GM19025 (cell line): ENCODE measurements around the gene EVC2.
"Not testable (repeated sequence)": the region's sequence is repeated elsewhere in the genome, so short reads cannot be mapped to it uniquely, and the experiment has no call there.

Experiments used
- ATAC-seq: cut with Tn5 transposase; IDR thresholded peaks from one replicate; pipeline ENCODE4 v1.9.1; 2021; ENCODE audit warnings: mild to moderate bottlenecking, low read depth, moderate library complexity; ENCODE audit not compliant: unreplicated experiment

EVC2 gene

DNA sequence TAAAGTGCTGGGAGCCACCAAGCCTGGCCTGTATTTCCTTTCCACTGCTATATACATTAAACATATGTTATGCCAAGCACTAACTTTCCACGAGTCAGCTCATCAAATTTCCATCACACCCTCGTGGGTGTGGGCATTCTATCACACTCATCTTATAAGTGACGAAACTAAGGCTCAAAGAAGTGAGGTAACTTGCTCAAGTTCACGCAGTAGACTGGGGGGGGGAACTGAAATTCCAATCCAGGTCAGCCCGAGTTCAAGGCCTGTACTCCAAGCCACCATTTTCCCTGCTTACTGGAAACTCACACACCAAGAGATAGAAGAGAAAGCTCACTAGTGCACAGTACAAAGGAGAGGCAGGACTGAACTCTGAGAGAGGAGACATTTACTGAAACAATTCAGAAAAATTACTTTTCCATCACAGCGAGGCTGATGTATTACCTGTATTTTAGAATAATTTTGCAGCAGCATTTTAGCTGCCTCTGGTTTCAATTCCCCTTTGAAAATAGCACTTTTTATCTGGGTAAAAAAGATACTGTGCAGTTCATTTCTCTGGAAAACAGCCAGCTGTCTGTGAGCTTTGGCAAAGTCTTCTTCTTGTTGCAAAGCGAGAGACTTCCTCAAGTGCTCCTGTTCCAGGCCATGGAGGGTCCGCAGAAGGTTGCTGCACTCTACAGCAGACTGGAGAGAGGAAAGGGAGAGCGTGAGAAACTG, 76.8 kb downstream of the EVC2 start:
- ATAC-seq, result no peak

DNA sequence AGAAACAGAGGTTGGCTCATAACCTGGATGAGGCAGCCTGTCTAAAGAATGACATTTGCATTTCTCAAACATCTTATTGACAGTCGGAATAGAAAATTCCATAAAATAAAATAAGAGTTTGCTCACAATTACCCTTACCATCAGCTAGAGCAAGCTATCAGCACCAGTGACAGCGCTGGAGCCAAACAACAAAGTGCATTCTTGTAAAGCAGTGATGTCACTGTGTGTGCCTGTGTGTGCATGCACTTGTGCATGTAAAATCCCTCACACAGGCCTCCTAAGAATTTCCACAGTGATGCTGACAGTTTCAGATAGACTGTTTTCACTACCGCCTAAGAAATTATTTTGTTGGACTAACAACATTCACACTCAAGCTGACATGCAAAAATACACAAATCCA, 77.6 kb downstream of the EVC2 start:
- no peak for ATAC-seq

DNA sequence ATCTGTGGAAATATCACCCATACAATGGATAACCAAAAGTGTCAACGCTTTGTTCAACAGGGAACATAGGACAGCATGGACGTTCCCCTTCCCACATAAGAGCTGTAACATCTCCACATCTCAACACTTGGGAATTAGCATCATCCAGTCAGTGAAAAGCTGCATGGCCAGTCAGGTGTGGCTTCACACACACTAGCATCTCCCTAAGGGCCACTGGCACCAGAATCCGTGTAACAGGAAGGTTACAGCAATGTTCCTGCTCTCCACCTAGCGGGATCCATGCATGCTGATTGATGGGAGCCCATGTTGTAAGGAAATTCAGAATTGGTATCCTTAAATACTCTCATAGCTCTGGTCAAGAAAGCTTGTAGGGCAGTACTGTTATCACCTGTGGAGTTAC, 78.8 kb downstream of the EVC2 start:
- no peak for ATAC-seq

DNA sequence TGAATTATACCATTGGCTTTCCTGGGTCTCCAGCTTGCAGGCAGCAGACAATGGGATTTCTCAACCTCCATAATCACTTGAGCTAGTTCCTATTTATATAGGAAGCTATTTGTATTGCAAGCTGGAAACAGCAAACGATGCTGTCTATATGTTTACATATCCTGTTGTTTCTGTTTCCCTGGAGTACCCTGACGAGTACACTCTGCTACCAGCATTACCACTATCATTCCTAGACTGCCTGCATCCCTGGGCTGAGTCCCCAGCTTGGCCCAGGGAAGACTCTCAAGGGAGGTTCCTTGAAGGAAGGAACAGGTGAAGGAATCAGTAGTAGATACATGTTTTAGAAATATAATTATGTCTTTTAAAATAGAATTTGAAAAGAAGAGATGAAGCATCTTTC, 81.4 kb downstream of the EVC2 start:
- no peak for ATAC-seq

DNA sequence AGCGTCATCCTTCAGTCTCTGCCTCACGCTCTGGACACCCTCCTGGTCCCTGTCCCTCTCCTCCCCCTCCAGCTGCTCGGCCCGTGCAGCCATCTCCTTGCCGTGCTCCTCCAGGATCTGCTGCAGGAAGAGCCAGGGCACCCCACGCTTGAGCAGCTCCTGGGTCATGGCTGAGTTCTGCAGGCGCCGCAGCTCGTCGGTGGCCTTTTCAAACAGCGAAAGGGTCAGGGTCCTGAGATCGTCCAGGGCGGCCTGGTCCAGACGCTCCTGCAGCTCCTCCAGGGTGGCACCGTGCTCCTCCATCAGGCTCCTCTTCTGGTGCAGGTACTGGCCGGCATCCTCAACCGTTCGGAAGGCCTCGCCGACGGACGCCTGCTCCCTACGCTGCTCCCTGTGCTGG, 85.8 kb downstream of the EVC2 start:
- ATAC-seq, result no peak

DNA sequence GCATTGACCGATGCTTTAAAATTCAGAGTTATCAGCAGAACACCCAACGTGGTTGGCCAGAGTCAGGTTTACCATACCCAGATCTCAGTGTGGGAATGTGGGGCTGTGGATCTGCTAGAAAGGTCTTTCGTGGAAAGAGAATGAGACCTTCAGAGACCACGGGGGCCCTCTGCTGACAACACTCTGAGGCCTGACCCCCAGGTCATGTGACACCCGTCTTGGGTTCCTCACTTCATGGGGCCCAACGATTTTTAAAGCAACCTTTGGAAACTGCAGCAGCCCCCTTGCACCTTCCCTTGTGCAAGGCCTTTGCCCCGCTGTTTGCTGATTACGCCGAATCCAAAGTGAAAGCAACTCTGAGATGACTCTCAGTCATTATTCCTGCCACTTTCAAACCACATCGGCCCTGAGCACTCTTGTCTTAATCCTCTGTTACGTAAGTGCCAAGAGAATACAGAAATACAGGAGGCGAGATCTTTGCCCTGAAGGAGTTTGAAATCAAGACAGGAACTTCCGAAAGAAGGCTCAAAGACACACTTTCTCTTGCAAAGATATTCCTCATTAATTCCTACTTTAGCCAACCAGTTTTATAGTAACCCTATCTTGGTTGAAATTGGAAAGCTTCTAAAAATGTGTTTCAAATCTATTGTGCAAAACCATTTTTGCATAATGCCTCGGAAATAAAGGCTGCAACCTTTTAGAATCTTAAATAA, 88.3 kb downstream of the EVC2 start:
- no peak for ATAC-seq

DNA sequence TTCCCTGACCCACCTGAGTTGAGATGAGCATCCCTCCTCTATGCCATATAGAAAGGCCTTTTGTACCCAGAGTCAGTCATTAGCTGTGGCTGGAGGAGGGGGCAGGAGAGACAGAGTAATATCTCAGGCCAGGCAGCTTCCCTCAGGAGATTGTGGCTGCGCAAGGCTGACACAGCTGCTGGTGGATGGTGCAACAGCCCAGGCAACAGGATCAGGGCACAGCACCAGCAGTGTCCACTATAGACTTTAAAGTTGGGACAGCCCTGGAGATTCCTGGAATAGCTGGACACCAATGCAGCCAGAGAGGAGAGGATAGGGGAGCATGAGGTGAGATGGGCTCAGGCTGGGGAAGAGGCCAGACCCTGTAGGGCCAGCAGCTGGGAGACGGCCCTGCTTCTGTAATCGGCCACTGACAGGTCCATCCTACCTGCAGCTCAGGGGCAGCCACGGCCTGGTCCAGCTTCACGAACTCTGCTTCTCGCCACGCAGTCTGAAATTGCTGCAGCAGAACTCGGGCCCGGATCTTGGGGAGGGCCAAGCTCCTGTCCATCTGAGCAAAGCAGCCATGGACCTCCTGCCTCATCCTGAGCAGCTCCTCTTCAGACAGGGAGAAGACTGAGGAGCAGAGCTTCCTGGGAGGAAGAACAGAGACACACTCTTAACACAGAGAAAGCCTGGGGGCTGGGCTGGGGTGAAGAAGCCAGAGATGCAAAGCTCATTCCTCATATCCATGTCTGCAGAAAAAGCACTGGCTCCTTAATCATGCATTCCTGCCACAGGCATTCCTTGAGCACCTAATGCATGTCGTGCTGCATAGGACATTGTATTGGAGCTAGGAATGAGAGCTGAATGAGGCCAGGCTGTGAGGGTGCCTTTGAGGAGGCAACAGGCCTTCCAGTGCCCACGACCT, 90.1 kb downstream of the EVC2 start:
- ATAC-seq, result no peak

DNA sequence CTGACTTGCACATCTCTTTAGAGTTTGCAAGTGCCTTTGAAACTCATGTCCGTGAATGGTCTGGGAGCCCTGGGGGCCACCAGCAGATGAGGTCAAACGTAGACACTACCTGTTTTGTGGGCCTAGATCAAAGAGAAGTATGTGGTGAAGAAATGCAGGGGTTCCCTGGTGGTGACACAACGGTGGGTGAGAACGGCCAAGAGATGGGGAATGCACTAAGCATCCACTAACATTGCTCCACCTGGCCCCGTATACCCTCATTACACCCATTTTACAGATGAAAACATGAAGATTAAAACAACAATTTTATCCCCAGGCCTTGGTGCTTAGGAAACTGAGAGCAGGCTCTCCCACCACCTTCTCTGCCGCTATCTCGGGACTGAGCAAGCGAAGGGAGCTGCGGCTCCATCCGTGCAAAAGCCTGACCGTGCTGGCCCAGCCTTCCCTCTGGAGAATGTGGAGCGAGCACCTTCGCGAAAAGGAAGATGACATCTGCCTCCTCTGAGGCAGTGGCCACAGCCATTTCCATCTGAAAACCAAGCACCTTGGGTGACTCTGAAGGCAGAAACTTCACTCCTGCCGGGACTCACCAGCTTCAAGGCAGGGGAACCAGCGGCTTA, 91.9 kb downstream of the EVC2 start:
- no peak for ATAC-seq

DNA sequence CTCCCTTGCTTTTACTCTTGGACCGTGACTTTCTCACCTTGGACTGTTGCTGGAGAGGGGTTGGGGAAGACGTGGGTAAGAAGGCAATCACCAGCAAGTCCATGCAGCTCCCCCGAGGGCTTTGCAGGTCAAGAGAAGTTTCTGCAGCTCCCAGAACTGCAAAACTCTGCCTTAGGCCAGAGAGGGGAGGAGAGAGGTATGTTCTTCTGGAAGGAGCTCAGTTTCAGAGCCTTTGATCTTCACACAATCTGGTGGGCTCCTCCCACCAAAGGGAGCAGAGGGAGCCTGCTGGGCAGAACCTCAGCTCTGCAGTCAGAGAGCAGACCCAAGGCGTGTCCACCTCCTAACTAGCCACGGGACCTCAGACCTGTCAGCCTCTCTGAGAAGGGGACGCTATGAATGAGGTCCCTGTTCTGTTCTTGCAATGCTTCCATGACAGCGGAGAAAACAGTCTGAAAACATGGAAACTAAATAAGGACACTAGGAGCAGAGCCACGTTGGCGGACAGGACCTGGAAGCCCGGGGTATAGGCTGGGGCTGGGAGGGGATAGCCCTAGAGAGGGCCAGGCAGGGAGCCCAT, 92.8 kb downstream of the EVC2 start:
- no peak for ATAC-seq

DNA sequence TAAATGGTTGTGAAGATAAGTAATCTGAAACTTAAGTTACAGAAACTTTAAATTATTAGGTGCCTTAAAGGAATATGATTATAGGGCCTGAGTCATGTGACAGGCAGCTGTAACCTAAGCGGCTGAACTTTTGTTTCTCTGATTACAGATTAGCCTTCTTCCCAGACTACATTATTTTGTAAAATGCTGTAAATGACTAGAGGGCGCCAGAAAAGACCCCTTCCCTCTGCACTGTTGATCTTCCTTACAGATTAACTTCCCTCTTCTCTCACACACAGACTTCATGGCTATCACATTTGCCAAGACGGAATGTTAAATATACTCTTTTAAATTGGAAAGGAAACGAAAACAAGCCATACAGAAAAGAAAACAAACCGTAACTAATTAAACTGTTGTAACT, 96.6 kb downstream of the EVC2 start:
- ATAC-seq, result no peak

DNA sequence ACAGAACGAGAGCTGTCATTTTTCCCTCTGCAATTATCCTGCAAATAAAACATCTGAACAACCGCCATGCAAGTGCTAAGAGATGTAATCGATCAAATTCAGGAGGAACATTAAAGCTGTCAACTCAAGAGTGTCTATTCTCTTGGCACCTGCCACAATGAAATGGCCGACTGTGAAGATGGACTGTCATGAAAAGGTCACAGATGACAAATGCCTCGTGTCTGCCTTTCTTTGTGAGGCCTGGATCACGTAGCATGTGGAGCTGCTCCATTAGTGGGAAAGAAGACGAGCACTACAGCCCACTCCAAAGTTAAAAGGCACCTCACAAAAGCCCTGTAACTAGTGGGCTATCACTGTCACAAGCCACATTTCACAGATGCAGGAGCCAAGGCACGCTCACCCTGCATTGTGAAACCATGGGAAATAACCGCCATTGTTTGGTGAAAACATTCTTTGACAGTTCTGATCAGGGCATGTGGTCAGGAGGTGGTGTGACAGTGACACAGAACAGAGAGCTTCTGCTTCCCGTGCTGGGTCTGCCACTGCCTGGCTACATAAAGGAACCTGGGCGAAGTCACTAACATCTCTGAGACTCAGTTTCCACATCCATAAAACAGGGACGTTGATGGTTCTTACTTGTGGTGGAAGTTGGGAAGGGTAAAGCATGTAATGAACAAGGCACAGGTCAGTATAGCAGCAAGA, 98.9 kb downstream of the EVC2 start:
- no peak for ATAC-seq

DNA sequence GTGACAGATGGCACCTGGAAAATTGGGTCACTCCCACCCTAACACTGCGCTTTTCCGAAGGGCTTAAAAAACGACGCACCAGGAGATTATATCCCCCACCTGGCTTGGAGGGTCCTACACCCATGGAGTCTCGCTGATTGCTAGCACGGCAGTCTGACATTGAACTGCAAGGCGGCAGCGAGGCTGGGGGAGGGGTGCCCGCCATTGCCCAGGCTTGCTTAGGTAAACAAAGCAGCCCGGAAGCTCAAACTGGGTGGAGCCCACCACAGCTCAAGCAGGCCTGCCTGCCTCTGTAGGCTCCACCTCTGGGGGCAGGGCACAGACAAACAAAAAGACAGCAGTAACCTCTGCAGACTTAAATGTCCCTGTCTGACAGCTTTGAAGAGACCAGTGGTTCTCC, 114.5 kb downstream of the EVC2 start:
- not testable (repeated sequence) for ATAC-seq

DNA sequence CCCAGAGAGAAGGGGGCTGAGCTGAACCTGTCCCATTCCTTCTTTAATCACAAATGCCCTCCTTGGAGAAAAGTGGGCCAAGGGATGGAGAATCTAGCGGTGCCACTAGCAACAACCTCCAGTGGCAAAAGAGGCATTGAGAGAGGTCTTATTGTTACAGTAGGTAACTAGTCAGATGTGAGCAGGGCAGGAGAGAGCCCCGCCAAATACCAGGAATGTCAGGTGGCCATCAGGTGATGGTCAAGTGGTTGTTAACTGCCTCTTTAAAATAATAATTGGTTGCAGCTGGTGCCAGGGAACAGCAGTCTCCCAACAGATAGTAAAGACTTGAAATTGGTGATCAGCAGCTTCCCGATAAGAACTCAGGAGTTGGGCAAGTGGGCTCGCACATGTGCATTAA, 116.1 kb downstream of the EVC2 start:
- ATAC-seq, result no peak

DNA sequence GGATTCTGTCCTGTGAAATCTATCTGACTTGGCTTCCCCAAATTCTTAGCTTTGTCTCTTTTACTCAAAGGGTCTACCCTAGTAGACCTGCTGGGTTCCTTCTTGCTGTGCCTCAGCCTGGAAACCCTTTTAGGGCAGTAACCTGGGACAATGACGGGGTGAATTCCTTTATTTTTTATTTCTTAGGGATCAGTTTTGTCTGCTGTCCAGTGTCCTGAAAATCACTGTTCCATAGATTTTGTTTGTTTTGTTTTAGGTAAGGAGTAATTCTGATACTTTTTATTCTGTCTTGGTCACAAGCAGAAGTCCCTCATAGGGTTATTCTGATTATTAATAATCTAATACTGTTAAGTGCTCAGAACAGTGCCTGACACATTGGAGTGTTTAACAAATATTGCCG, 118.9 kb downstream of the EVC2 start:
- no peak for ATAC-seq

DNA sequence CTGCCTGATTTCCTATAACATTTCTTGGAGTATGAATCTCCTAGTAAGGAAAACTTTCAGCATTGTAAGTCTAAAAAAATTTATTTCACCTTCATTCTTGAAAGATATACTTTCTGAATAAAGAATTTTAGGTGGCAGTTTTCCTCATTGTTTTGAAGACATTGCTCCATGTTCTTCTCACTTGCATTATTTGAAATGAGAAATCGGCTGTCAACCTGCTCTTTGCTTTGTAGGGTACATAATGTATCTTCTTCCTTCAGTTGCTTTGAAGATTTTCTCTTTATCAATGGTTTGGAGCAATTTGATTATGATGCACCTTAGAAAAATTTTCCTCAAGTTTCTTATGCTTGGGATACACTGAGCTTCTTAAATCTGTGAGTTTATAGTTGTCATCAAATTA, 120.3 kb downstream of the EVC2 start:
- no peak for ATAC-seq

DNA sequence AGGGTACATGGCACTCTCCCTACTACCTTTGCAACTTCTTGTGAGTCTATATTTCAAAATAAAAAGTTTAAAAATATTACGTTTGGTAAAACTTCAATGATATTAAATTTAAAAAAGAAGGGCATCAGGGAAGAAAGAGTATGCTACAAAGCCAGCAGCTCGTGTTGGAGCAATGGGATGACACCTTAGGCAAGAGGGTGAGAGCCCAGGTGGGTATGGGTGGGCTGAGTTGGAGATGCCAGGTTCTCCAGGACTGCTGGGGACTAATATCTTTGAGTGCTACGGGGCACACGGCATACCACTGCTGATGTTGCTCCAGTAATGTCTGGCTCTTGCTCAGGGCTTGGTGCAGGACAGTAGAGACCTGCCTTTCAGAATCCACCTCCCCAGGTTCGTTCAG, 132.4 kb downstream of the EVC2 start:
- ATAC-seq, result no peak

DNA sequence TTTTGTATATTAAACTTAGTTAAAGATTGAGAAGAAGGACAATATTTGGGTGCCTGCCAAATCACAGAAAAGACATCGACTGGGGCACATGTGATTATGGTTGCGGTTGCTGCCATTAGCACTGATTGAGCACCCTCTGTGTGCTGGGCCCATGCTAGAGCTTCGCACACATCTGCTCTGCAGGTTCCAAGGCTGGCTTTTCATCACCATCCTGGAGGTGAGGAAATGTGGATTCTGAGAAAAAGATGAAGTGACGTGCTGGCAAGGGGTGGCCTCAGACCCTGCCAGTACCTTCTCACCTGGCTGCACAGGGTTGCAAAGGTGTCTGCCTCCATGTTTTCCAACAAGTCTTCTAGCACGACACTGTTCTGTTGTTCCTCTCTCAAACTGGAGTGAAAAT, 134.0 kb downstream of the EVC2 start:
- ATAC-seq, result no peak

DNA sequence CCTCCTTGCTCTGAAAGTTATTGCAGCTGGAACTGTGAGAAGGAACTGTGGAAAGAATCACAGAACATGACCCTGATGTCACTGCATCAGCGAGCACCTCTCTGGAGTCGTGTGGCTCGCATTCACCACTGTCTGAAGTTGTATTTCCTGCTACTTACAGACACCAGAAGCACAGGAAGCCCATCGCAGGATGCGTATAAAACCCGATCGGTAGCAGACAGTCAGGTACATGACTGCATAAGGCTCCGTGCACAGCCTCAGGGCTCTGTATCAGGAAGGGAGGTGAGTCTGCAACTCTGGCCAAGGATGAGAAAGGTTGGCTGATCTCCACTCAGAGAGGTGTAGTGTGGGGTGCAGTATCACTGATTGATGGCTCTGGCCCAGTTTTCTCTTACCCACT, 134.4 kb downstream of the EVC2 start:
- no peak for ATAC-seq

DNA sequence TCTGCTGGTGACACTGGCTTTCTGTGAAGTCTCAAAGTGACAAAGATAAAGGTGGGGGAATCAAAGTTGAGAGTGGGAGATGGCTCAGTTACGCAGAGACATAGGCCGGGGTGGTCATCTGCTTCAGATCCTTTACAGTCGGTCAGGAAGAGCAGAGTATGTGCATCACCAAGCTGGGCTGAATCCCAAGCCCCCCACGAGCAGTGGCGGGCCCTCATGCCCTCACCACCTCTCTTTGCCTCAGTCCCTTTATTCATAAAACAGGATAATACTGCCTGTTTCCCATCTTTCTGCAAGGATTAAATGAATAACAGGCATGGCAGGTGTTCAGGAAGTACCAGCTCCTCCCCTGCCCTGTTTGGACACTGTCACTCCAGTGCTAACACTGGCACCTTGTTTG, 135.6 kb downstream of the EVC2 start:
- no peak for ATAC-seq

DNA sequence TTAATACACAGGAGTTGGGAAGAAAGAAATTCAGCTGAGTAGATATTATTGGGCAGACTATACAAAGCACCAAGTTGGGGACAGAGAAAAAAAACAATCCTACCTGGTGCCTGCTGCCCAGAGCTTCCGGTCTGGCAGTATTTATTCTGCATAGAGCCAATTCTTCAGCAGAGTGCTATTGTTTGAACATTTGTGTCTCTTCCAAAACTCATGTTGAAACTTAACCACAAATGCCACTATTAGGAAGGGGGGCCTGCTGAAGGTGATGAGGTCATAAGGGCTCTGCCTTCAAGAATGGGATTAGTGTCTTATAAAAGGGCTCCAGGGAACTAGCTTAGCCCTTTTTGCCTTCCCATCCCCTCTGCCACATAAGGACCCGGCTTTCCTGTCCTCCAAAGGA, 136.2 kb downstream of the EVC2 start:
- ATAC-seq, result no peak
